ENCODE data around the gene MAGED1.

MAGED1 gene

DNA sequence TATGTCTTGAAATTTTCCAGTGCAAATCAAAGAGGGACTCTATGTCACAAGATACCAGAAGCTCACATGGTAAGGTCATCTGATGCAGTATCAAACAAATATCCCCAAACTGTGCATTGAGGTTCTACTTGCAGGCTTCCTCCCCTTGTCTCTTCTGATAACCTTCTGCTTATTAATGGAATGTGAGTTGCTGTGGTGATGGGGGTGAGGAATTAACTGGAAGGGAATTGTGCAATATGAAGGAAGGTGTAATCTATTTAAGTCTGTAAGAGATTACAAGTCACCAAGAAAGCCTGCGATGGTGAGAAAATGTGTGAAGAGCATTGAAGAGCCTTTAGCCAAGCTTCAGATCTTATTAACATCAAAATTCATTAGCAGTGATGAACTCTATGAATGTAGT, 15.4 kb upstream of the MAGED1 start:
- TF ChIP-seq GATA2 (IDR thresholded peaks at IDR 0.05; ENCODE audit: low read depth, low read length) (no peak), GATA3 (IDR thresholded peaks at IDR 0.05; ENCODE audit: low read depth, low read length) (no peak)

- TF ChIP-seq GATA2 (IDR thresholded peaks at IDR 0.05; ENCODE audit: low read depth, low read length) (no peak), GATA3 (IDR thresholded peaks at IDR 0.05; ENCODE audit: low read depth, low read length) (no peak)
Observed at GRCh38 chrX:51889851-51890250, 3.6 kb upstream of the MAGED1 start.

- no peak for TF ChIP-seq GATA2 (IDR thresholded peaks at IDR 0.05; ENCODE audit: low read depth, low read length)
- no peak for TF ChIP-seq GATA3 (IDR thresholded peaks at IDR 0.05; ENCODE audit: low read depth, low read length)
Observed at GRCh38 chrX:51891245-51891644, 2.2 kb upstream of the MAGED1 start.

GRCh38 chrX:51891821-51892551, 1.4 kb upstream of the MAGED1 start:
- TF ChIP-seq GATA3 (IDR thresholded peaks at IDR 0.05; ENCODE audit: low read depth, low read length): no peak
- peak; percentile 92 for TF ChIP-seq GATA2 (IDR thresholded peaks at IDR 0.05; ENCODE audit: low read depth, low read length)

- TF ChIP-seq GATA3 (IDR thresholded peaks at IDR 0.05; ENCODE audit: low read depth, low read length): no peak
- no peak for TF ChIP-seq GATA2 (IDR thresholded peaks at IDR 0.05; ENCODE audit: low read depth, low read length)
Observed at GRCh38 chrX:51893931-51894696, 691 bp downstream of the MAGED1 start.

DNA sequence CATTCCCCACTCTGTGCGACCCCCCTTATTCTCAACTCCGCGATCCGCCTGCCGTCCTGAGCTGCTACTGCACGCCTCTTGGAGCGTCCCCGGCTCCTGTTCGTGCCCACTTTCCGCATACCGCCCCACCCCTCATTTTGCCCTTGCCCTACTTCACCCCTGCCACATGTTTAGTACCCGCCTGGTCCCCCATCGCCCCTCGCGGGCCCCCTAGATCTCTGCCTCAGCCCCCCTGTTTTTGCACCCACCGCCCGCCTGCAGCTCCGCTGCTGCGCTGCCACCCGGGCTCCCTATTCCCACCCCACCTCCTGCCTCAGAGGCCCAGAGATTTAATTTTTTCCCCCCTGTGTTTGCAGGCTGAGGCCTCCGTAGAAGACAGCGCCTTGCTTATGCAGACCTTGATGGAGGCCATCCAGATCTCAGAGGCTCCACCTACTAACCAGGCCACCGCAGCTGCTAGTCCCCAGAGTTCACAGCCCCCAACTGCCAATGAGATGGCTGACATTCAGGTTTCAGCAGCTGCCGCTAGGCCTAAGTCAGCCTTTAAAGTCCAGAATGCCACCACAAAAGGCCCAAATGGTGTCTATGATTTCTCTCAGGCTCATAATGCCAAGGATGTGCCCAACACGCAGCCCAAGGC, 1.4 kb downstream of the MAGED1 start:
- no peak for TF ChIP-seq GATA2 (IDR thresholded peaks at IDR 0.05; ENCODE audit: low read depth, low read length)
- no peak for TF ChIP-seq GATA3 (IDR thresholded peaks at IDR 0.05; ENCODE audit: low read depth, low read length)

DNA sequence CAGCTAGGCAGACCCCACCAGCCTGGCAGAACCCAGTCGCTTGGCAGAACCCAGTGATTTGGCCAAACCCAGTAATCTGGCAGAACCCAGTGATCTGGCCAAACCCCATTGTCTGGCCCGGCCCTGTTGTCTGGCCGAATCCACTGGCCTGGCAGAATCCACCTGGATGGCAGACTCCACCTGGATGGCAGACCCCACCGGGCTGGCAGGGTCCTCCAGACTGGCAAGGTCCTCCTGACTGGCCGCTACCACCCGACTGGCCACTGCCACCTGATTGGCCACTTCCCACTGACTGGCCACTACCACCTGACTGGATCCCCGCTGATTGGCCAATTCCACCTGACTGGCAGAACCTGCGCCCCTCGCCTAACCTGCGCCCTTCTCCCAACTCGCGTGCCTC, 3.2 kb downstream of the MAGED1 start:
- TF ChIP-seq GATA2 (IDR thresholded peaks at IDR 0.05; ENCODE audit: low read depth, low read length): no peak
- TF ChIP-seq GATA3 (IDR thresholded peaks at IDR 0.05; ENCODE audit: low read depth, low read length): no peak

- TF ChIP-seq GATA2 (IDR thresholded peaks at IDR 0.05; ENCODE audit: low read depth, low read length) (no peak), GATA3 (IDR thresholded peaks at IDR 0.05; ENCODE audit: low read depth, low read length) (no peak)
Observed at GRCh38 chrX:51899741-51900140, 6.3 kb downstream of the MAGED1 start.

- TF ChIP-seq GATA3 (IDR thresholded peaks at IDR 0.05; ENCODE audit: low read depth, low read length) (no peak), GATA2 (IDR thresholded peaks at IDR 0.05; ENCODE audit: low read depth, low read length) (no peak)
Observed at GRCh38 chrX:51902510-51903050, 9.2 kb downstream of the MAGED1 start.

- no peak for TF ChIP-seq GATA3 (IDR thresholded peaks at IDR 0.05; ENCODE audit: low read depth, low read length)
- no peak for TF ChIP-seq GATA2 (IDR thresholded peaks at IDR 0.05; ENCODE audit: low read depth, low read length)
Observed at GRCh38 chrX:51905711-51906110, 12.3 kb downstream of the MAGED1 start.

DNA sequence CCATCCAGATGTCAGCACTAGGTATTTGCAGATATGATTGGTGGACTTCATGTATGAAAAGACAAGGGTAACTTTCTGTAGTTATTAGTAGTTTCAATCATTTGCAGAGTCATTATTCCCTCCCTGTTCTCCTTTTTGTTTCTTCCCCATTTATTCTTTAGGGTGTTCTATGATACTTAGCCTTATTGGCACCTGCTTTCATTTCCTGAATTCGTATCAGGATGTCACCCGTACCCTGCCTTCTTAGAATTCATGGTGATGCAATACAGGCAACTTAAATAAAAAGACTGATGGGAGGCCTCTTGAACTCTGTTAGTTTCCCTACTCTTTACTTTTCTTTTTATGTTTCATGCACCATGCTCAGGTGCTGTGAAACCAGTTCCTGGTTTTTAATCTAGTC, 24.2 kb downstream of the MAGED1 start:
- TF ChIP-seq GATA3 (IDR thresholded peaks at IDR 0.05; ENCODE audit: low read depth, low read length): no peak
- no peak for TF ChIP-seq GATA2 (IDR thresholded peaks at IDR 0.05; ENCODE audit: low read depth, low read length)

DNA sequence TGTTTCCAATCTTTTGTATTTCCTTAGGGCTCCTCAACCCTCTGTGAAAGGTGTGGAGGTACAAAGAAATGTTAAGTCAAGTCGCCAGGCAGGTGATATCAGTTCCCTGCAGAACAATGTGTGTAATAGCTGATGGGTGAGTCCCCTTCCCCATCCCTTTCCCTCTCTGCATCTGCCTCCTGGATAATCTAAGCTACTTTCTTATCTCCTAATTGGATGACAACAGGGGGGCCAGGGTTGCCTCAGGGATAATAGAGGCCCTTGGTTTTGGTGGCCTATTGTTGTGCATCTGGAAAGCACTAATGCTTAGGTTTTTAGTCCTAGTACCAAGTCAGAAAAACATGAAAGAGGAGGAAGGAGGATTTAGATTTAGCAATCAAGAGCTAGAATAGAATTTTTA, 29.1 kb downstream of the MAGED1 start:
- no peak for TF ChIP-seq GATA3 (IDR thresholded peaks at IDR 0.05; ENCODE audit: low read depth, low read length)
- TF ChIP-seq GATA2 (IDR thresholded peaks at IDR 0.05; ENCODE audit: low read depth, low read length): no peak

- TF ChIP-seq GATA2 (IDR thresholded peaks at IDR 0.05; ENCODE audit: low read depth, low read length) (no peak), GATA3 (IDR thresholded peaks at IDR 0.05; ENCODE audit: low read depth, low read length) (no peak)
Observed at GRCh38 chrX:51931566-51932150, 38.2 kb downstream of the MAGED1 start.
